GM19035 (cell line): Measurements from ENCODE around the gene UTP15.
A peak's percentile ranks its signal among the peaks of the same experiment; 100 is the strongest.

ENCODE experiments used
- ATAC-seq: cut with Tn5 transposase; IDR thresholded peaks from one replicate; pipeline ENCODE4 v1.9.1; 2021; ENCODE audit not compliant: unreplicated experiment

The UTP15 gene

DNA sequence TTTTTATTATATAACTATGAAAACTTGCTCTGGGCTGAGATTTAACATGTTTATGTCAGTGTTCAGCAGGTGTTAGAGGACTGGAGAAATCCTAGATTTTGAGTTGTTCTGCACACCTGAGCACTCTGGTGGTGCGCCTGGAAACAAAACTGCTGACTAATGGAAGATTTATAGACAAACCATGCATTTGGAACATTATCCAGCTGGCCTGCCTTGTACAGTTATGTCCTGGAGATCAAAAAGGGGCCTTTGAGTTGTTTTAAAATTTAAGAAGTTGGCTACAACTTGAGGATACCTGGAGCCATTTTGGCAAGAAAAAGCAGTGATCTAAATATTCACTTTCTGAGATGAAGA, 54.8 kb downstream of the UTP15 start:
- no peak for ATAC-seq

DNA sequence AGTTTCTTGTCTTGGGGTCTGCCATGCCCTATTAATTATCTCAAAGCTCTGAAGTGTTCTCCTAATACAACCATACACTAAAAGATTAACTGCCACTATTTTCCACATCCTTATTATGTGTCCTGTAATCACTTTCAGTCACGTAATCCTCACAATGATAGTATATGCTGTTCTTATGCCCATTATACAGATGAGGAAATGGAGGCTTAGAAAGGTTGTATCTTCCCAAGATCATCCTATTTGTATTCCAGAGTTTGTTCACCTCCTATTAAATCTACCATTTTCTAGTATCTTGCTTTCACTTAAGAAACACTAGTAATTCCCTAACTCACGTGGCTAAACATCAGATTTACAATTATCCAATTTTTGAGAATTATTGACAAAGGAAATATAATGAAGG, 57.5 kb downstream of the UTP15 start:
- ATAC-seq, result no peak

DNA sequence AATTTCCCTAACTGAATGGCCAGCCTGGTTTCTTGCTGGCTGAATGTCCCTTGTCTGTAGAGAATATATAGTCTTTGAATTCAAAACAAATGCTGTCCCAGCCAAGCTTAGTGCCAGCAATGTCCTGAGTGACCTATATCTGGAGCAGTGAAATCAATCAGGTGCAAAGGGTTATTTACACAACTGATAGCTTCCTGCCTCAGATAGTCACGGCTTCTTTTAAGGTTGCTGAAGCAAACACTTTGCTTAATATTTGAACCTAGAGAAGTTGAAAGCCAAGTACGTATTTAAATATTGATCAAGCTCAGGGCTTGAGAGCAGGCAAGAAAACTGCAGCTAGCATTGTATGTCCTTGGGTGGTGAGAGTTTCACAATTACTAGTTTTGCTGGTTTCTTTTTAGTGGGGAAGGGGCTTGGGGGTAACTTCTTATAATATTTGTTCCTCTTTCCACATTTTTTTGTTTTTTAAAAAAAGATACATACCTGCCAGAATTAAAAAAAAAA, 58.4 kb downstream of the UTP15 start:
- no peak for ATAC-seq

DNA sequence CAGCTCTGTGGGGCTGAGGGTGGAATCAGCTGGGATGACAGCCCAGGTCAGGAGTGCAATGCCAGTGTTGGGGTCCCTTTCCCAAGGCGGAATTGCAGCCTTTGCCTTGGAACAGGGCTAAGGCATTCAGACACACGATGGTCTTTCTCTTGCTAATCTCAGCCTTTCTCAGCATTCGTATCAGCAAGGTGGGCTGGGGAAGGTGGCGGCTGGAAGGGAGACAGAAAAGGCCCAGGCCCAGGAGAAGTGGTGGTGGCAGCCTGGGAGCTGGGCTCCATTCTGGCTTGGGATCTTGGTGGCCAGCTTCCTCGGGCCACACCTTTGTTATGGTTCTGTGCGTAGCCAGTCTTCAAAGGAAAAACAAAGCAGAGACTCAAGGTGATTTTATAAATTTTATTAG, 59.3 kb downstream of the UTP15 start:
- ATAC-seq, result no peak

DNA sequence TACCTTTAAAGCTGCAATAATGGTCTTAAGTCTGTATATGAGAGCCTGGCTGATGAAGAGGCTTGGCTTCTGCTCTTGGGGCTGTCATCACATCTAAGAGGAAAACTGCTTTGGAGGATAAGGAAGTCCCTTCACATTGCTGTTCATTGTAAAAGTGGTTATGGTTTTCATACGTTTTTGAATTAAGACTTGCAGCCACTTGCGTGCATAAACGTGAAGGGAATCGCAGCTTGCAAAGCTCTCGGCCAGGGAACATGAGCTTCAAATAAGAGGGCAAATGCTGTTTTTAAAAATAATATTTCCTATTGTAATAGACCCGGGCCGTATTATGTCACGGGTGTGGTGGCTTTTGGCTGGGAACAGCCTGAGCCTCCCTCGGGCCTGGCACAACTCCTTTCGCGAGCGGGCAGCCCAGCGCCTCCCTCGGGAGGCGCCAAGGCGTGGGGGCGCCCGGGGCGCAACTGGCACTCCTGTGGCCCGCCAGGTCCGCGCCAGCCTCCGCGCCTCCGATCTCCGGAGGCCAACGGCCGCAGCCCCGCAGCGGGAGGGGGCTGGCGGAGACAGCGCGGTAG, 59.9 kb downstream of the UTP15 start:
- ATAC-seq, result peak; percentile 48

DNA sequence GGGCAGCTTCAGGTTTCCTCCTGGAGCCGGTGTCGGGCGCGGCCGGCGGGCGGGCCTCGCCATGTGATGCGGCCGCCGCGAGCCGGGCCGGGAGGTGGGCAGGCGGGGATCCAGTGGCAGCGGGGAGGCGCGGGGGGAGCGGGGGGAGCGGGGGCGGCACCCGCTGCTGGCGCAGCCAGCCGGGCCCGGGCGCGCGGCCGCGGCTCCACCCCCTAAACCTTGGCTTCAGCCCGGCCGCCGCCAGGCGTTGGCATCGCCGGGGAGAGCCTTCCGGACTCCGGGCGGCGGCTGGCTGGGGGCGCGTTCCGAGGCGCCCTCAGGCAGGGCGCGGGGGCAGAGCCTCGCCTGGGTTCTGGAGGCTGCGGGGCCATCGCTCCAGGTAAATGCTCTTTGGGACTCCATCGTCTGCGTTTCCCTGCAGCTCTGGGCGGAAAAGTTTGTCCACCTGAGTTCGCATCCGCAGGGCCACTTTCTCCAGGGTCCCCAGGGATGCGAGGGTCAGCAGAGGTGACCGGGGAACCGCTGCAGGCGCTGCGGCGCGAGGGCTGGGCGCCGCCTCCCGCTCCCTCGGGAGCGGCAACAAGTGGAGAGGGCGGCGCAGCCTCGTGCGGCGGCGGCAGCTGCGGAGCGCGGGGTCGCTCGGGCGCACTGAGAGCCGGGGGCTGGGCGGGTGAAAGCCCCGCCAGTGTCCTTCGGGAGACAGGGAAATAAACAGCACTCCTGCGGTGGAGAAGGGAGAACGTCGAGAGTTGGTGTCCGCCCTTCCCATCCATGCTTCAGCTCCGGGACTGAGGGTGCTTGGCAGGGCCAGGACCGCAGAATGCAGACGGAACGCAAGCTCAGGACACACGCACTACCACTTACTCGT, 60.6 kb downstream of the UTP15 start, which contains the start of gene ARHGEF28:
ARHGEF28 (plus strand) TSS at position 253 of the 868 bp plus-strand sequence. CDS start 58,656 bp downstream, outside the sequence.
- ATAC-seq, result peak; percentile 70

DNA sequence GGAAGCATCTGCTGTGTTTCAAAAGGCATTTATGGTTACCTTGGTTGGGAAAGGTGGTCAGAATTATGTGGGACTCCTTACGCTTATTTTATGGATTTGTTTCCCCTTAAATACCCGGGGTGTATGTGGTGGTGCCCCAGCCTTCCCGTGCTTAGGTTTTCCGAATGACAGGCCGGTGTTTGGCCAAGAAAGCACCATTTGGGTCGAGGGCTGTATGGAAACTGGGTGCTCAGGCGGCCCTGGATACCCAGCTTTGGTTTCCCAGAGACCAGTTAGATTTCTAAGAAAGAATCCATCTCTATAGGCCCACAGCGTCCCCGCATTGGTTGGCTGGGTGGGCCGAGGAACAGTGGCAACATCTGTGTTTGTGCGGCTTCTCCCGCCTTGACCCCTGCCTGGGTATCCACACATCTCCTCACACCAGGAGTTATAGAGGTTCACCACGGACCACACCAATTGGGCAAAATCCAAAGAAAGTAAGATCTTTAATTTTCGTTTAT, 61.3 kb downstream of the UTP15 start:
- ATAC-seq, result no peak

DNA sequence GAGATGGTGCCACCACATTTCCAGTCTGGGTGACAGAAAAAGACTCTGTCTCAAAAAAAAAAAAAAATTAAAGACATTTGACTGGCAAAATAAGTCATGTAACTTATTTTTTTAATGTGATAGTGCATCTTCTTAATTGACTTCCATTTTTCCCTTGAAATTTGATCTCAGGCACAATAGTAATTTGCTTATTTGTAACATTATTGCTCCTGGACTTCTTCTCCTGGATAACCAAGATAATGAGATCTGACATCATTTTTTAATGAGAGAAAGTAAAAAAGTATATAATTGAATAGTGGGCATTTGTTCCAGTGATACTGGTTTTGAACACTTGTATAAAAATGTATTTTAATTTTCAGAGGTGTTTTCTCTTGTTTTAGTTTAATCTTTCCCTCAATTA, 63.9 kb downstream of the UTP15 start:
- ATAC-seq, result no peak

DNA sequence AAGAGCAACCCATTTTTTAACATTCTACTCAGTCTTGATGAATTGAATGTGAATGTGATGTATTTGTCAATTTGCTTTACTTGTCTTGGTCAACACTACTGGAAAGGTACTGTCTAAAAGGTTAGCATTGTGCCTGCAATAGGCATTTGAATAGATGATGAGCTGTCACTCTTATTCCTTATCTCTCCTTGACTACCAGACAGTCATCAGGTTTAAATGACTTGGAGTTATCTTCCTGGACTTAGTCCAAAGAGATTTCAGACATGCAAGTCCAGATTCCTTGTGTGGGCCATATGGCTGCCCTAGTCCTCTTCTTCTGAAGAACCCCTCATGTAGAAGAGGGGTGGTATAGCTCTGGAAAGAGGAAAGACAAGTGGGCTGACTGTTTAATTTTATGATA, 65.2 kb downstream of the UTP15 start:
- ATAC-seq, result no peak

DNA sequence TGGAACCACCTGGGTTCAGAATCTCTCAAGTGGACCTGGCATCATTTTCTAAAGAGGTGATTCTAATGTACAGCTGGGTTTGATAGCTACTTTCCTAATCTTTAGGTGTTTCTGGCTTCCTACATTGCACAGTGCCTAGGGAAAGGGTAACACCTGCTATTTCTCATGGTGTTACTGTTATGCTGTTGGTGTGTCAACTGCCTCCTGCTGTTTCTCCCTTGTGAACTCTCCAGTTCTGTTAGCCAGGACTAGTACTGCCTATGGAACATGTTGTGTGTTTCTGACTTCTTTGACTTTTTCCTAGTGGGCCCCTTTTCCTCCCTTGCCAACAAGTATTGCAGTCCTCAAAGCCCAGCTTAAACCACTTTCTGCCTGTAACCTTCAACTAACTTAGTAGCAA, 66.0 kb downstream of the UTP15 start:
- ATAC-seq, result no peak
